ENCODE measurements around the gene ABL1. TPM values are rescaled to one million over a fixed set of nuclear protein-coding genes. Genes with fewer than 3 reads are reported as not detected.
A peak's percentile ranks its signal among the peaks of the same experiment; 100 is the strongest.
"Not testable (repeated sequence)": the region's sequence is repeated elsewhere in the genome, so short reads cannot be mapped to it uniquely, and the experiment has no call there.

The ABL1 gene
- total RNA-seq, 1 donor = 21.5 TPM

- DNase-seq (ENCODE audit: low read depth in 2 of 3, low spot score in 2 of 3) = no peak
These were observed 65.8 kb downstream of the ABL1 start for GRCh38 chr9:130900701-130901497.

DNA sequence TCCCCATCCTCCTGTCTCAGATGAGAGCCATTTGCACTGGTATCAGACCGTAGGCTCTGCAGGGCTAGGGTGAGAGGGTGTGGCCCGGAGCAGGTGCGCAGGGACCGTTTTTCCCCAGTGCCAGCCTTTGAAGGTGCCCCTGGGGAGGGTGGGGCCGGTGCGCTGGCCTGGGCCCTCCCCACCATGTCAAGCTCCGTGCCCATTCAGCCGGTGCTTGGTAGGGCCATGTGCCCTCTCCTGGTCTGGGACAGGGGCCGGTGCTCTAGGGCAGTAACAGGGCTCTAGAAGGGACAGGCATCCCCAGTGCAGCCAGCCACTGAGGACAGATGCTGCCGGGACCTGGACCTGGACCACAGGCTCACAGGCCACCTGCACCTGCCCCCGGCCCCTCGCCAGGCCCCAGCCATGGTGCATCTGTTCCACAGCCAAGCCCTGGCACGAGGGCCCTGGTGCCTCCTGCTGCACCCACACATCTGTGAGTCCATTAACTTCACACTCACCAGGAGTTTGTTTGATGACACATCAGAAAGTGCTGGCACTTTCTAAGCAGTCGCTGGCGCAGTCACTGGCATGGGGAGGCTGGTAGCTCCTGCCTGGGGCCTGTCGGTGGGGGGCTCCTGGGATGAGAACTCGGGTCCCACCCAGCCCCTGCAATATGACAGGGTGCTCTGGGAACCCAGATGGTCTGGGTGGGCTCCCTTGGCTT lies 66.6 kb downstream of the ABL1 start:
- no peak for DNase-seq (ENCODE audit: low read depth in 2 of 3, low spot score in 2 of 3)

DNA sequence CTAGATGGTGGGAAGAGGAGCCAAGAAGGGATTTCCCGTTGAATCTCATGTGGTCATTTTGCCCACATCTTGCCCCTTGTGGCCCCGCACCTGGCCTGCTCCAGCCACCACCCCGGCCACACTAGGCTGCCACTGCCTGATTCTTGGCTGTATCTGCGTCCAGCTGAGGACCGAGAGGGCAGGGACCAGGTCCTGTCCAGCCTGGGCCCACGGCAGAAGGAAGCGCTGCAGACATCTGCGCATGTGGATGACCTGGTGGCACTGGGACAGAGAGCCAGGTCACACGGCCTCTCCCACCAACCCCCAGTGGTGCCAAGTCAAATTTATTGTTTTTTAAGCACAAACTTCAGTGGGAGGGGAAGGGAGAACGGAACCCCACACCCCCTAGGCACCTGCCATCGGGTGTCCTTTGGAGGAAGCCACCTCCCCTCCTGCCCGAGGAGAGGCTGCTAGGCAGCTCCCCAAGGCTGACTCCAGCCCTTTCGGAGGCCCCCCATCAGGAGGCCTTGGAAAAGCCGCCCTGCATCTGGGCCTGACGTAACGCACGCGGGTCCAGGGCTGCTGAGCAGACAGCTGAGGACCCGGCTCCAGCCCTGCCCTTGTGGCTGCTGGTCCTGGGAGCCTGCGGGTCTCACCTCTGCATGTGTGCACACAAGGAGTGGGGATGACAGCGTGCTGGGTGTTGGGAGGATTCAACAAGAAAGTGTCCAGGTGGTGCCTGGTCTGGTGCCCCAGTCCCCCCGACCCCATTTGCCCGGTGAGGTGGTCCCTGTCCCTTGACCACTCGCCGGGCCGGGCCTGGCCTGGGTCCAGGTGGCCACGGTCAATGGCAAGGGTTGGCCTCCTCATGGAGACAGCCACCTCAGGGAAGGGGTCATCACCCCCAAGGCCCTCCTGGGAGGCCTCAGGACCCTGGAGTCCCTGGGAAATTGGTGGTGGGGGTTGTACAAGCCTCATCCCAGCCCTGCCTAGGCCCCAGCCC lies 67.4 kb downstream of the ABL1 start:
- no peak for DNase-seq (ENCODE audit: low read depth in 2 of 3, low spot score in 2 of 3)

- DNase-seq (ENCODE audit: low read depth in 2 of 3, low spot score in 2 of 3) = no peak
These were observed 68.4 kb downstream of the ABL1 start for GRCh38 chr9:130903194-130904069.

DNA sequence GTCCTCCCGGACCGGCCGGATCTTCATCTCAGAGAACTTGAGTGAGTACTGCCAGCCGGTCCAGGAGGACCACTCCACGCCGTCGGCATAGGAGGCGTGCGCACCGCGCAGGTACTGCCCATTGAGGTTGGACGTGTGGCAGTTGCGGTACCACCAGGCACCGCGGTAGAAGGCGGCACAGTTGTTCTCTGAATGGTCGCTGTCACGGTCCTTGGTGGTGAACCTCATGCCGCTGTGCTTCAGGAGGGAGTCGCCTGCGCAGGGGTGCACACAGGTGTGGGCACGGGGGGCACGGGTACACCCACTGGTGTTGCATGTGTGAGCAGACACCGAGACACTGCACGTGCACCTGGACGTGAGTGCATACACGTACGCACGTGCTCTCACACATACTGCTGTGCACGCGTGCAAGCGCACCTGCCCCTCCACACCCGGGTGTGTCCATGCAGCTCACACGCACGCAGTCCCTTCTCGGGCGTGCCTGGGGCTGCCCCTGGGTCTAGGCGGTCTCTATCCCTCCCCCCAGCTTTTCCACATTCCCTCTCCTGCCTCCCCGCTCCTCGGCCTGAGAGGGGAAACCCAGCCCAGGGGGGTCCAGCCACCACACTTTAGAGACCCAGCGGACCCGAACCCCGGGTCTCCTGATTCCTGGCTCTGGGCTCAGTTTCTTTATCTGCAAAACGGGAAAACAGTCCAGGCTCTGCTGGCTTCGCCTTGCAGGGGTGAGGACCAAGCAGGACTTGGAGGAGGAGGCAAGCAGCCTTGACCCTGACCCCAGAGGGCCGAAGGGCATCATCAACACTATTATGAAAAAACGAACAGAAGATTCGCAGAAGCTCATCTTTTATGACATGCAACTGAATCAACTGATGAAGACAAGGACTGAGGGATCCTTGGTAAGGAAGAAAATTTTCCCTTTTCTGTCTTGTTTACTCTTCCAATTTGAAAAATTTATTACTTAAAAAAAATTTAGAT lies 69.3 kb downstream of the ABL1 start:
- DNase-seq (ENCODE audit: low read depth in 2 of 3, low spot score in 2 of 3) = no peak

- DNase-seq (ENCODE audit: low read depth in 2 of 3, low spot score in 2 of 3) = no peak
These were observed 70.3 kb downstream of the ABL1 start for GRCh38 chr9:130905125-130905901.

GRCh38 chr9:130905902-130906734 lies 71.1 kb downstream of the ABL1 start:
- no peak for DNase-seq (ENCODE audit: low read depth in 2 of 3, low spot score in 2 of 3)

GRCh38 chr9:130906735-130907416 lies 71.8 kb downstream of the ABL1 start:
- no peak for DNase-seq (ENCODE audit: low read depth in 2 of 3, low spot score in 2 of 3)

DNA sequence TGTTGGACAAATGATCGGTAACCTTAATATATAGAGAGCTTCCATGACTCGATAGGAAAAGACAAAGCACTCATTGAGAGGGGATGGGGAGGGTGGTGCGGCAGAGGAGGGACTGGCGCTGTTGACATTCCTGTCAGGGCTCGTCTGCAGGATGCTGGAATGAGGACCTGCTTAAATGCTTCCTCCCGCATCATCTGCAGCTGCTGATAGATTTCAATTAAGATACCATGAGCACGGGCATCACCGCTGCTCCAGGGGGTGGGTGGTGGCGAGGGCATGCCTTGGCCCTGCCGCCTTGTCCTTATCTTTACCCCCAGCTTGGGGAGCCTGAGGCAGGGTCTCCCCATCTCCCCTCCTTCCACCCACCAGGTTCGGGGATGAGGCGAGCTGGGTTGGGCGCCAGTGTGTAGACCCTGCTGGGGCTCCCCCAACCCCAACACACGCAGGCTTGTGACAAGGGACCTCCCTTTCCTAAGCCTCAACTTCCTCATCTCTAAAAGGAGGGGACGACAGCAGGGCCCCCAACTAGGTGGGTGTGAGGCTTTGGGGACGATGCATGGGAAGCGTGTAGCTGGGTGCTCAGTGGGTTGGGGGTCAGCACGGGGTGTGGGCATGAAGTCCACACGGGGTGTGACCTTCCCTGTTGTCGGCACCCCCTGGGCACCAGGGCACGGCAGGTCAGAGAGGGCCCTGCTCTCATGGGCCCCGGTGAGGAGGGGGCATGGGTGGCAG lies 73.3 kb downstream of the ABL1 start:
- peak in 1 of 3 donors; percentile 43 for DNase-seq (ENCODE audit: low read depth in 2 of 3, low spot score in 2 of 3)

GRCh38 chr9:130908878-130909355 lies 73.9 kb downstream of the ABL1 start:
- DNase-seq (ENCODE audit: low read depth in 2 of 3, low spot score in 2 of 3) = no peak

- DNase-seq (ENCODE audit: low read depth in 2 of 3, low spot score in 2 of 3) = not testable (repeated sequence)
These were observed 75.0 kb downstream of the ABL1 start for GRCh38 chr9:130910041-130910440.

GRCh38 chr9:130910670-130911069 lies 75.6 kb downstream of the ABL1 start:
- DNase-seq (ENCODE audit: low read depth in 2 of 3, low spot score in 2 of 3) = not testable (repeated sequence)

DNA sequence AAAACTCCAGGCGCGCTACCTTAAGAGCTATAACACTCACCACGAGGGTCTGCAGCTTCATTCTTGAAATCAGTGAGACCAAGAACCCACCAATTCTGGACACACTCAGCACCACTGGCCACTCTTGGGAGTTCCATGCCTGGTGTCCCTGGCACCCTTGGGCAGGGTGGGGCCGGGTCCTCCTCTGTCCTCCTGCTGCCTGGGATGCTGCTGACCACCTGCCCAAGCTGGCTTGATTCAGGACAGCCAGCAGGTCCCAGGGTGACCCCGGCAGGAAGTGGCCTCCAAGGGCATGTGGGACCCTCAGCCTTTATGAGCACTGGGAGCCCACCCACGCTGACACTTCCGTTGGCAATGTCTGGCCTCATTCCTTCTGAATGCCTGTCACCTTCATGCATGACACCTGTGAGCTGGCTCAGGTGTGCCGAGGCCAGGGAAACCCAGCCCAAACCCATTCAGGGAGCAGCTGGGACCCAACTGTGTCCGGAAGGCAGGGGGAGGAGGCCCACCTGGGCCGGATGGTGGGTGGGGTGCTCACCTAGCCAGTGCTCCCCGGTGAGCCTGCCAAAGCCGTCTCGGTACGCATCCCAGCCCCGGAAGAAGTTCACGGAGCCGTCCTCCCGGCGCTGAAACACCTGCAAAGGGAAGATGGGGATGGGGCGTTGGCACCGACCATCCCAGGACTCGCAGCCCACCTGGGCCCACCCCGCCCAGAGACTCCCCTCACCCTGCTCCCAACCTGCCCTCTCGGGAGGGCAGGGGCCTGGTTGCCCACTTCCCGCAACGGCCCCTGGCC lies 76.4 kb downstream of the ABL1 start:
- no peak for DNase-seq (ENCODE audit: low read depth in 2 of 3, low spot score in 2 of 3)

DNA sequence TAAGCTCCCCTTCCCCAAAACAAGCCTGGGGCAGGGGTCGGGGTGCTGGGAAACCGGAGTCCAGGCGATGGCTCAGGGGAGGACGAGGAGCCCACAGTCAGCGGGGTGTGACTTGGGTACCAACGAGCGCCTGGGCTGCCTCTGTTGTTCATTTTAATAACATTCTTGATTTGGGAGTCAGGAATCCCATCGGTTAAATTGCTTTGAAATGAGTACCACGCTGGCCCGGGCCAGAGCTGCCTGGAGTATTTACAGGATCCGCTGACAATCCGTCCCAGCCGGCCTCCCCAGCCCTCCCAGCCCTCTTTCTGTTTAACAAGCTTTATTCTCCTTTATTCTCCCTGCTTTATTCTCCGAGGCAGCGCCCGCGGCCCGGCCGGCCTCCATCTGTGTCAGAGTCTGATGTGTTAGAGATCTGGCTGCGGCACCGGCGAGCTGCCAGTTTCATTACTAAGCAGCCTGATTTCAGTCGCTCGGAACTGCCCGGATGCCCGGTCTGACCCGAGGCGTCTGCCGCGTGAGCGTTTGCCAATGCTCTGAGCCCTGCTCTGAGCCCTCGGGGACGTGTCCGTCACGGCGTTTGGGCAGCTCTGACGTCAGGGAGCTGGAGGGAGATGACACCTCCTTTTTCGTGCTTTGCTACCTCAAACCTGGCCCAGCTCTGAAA lies 78.0 kb downstream of the ABL1 start:
- no peak for DNase-seq (ENCODE audit: low read depth in 2 of 3, low spot score in 2 of 3)
